GM20431 (cell line): ENCODE data around the gene ETS1.

Experiments
- in situ Hi-C: fragments of 300-500 bp; cut with MseI, MboI; formaldehyde crosslinking; loops from one replicate; pipeline ENCODE4 v1.15.0; 2020; ENCODE audit warnings: low sequenced_read_pairs; ENCODE audit not compliant: unreplicated experiment

The ETS1 gene

GRCh38 chr11:128509621-128510389, 77.6 kb downstream of the ETS1 start:
- in situ Hi-C loops = no loop called here

DNA sequence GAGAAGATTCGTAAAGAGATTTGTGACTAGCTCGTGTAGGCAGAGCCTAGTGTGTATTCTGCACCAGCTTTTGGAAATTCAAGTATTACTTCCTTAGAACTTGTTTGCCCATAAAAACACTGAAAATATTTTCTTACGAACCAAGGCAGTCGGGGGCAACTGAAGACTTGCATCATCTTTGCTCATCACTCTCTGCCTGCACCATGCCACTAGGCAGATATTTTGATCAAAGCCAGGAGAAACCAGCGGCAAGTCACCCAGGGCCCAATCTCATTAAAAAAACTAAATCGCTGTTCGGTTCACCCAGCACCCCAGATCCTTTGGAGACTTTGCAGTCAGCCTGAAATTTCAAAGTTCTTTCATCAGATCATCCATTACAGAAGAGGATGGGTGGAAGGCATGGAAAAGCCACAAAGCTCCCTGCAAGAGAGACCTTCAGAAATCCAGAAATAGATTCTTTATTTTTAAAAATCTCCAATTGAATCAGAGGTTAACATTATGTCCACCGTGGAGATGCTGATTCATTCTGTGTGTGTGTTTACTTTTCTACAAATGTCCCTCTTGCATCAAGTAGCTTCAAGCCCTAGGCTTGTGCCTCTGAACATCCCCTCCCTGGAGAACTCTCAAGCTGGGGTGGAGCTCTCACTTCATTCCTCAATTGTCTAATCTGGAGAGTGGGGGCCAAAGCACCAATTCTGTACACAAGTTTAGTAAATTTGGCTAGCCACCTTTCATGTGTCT, 78.4 kb downstream of the ETS1 start:
- in situ Hi-C loops = no loop called here

DNA sequence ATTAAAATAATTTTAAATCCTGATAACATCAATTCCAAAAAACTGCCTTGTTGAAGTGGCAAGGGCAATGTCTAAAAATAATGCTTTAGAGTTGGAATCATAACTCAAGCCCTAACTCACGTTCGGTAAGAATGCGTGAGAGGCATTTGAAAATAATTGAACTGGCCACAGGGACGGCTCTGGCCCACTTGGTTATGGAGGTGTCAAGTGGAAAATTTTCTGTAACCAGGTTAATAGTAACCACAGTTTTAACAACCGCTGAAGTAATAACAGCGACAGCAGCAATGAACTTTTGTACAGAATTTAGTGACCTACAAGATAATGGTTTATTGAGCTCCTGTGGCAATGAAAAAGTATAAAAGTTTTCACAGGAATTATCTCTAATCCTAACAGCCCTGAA, 79.4 kb downstream of the ETS1 start:
- in situ Hi-C loops = no loop called here

GRCh38 chr11:128506999-128507611, 80.3 kb downstream of the ETS1 start:
- in situ Hi-C loops = no loop called here

GRCh38 chr11:128506356-128506755, 81.0 kb downstream of the ETS1 start:
- in situ Hi-C loops = no loop called here

GRCh38 chr11:128505449-128506065, 81.8 kb downstream of the ETS1 start:
- in situ Hi-C loops = no loop called here

DNA sequence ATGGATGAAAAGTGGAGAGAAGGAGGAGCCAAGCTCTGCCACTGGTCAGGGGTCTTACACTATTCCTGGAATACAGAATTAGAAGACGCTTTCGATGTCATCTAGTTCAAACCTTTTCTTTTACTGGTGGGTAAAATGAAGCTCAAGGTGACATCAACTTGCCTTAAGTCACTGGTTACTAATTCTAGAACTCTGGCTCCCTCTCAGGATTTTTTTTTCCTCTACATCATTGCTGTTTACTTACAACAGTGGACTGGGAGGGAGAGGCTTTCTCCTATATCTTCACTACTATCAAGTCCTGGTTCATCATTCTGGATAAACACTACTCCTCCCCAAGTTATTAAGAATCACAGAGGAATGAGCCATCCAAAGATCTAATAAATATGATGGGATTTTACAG, 82.9 kb downstream of the ETS1 start:
- in situ Hi-C loops = no loop called here

GRCh38 chr11:128503245-128503991, 83.9 kb downstream of the ETS1 start:
- in situ Hi-C loops = no loop called here

DNA sequence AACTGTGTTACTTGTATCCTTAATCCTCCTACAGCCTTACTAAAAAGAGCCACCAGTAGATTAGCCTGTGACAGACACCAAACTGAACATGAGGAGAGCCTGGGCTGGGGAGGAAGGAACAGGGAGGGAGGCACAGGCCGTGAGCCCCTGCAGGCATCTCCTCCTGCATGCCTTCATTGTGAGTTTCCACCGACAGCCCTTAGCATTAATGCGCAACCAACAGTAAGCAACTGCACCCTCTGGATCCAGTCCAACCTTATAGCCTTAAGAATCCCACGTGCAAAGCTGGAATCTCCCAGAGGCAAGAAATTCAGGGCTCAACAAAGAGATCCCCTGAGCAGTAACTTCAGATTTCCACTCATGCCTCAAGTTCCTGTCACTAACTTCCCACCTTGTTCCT, 84.6 kb downstream of the ETS1 start:
- in situ Hi-C loops = no loop called here

GRCh38 chr11:128501632-128502549, 85.5 kb downstream of the ETS1 start:
- in situ Hi-C loops = no loop called here

GRCh38 chr11:128501008-128501407, 86.3 kb downstream of the ETS1 start:
- in situ Hi-C loops = no loop called here

DNA sequence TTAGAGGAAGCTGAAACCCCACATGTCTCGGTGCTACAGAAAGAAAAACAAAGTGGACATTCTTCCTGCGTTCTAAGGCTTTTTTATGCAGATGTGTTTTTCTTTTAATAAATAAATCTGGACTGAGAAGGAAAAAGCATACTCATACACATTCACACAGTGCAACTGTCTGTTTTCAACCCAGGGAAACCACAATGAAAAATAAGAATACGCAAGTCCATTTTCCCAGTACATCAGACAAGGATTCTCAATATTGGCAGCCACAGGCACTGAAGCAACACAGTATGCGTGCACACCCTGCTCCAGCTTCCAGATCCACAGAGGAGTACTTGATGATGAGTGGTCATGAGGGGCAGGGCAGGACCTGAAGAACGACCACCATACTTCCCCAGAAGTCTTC, 86.9 kb downstream of the ETS1 start:
- in situ Hi-C loops = no loop called here

DNA sequence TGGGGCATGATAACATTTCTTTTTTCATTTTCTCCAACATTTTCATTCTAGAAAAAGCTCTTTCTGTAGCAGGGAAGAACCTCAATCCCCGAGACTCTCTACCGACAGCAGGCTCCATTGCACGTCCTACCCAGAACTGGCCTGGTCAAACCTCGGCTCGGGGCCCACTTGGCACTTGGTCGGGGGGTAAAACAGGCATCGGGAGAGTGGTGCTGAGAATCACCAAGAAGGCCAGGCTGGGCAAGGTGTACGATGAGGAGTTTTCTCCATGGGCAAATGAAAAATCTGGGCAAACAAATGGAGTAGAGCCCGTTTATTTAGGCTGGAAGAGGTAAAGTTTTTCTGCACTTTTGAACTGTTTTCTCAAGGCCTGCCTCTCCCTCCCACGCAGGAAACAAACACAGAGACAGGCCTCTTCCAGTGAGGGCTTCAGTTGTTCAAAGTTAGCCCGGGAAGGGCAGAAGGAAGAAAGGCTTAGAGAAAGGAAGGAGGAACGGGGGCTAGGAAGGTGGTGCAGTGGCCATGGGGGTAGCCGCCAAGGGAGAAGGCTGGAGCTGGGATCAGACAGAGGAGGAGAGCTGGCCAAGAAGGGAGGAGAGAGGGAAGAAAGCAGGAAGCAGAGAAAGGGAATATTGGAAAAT, 87.6 kb downstream of the ETS1 start:
- in situ Hi-C loops = no loop called here

DNA sequence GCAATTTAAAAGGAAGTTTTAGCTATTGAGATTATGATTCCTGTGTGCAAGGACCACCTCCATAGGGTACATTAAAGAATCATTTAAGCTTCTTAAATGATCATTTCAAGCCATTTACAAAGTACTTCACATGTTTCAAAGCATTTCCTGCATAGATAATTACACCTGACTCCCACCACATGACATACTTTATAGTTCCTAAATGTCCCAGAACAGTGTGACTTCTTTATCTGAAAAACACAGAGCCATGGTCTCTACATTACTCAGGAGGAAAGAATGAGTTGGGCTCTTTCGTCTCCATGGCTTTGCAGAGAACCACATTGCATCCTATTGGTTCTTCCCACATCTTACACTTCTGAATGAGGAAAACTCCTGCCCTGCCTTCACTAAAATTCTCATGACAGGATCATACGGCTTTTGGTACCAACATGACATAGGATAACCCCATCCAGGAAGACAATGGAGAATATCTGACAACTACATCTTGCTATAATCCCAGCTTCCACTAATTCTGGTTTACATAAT, 88.6 kb downstream of the ETS1 start:
- in situ Hi-C loops = no loop called here

DNA sequence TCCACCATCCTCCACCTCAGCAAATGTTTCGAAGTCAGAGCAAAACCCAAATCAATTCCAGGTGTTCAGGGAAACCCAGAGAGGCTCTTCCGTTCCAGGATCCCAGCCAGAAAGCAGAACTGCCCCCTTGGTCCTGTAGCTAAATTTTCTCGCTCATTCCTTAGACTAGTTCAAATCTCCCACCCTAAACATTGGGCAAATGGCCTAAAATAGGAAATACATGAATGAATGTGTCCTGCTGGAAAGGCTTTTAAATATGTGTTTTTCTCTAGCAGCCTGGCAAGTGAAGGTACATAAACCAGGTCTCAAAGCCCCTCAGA, 89.6 kb downstream of the ETS1 start:
- in situ Hi-C loops = no loop called here

- in situ Hi-C loops = no loop called here
Measured at GRCh38 chr11:128497061-128497775, 90.1 kb downstream of the ETS1 start.

GRCh38 chr11:128496692-128497060, 90.7 kb downstream of the ETS1 start:
- in situ Hi-C loops = no loop called here

- in situ Hi-C loops = no loop called here
Measured at GRCh38 chr11:128496249-128496648, 91.1 kb downstream of the ETS1 start.
